NB4 (cell line): Measurements from ENCODE around the gene NANOS2.

Source experiments
- CTCF ChIP-seq: IDR thresholded peaks from one replicate; pipeline ENCODE4 v1.5.1; 2012; ENCODE audit warnings: low read depth, low read length
- MAX ChIP-seq: IDR thresholded peaks from 2 replicates; pipeline ENCODE4 v1.6.1; 2011; ENCODE audit warnings: low read depth, low read length
- MYC ChIP-seq: IDR thresholded peaks from 2 replicates; pipeline ENCODE4 v1.6.1; 2011; ENCODE audit warnings: low read depth, low read length
- POLR2A ChIP-seq: IDR thresholded peaks from 2 replicates; pipeline ENCODE4 v1.6.1; 2011; ENCODE audit warnings: mild to moderate bottlenecking; ENCODE audit not compliant: insufficient read length; ENCODE audit errors: extremely low read depth

- TF ChIP-seq CTCF (no peak), POLR2A (no peak), MAX (no peak), MYC (no peak)
Measured at GRCh38 chr19:45870798-45871197, 43.8 kb downstream of the NANOS2 start.
